SK-N-SH (cell line): ENCODE results near the gene FUT2. TPM values are rescaled to one million over a fixed set of nuclear protein-coding genes. Genes with fewer than 3 reads are reported as not detected.

Experiments
- CTCF ChIA-PET: fragments of 300-600, 350-600 bp; formaldehyde crosslinking; extraction: SDS; loops from one replicate; lab custom pipeline; 2021; lab: Yijun Ruan, JAX
- POLR2A ChIA-PET: fragments of 350-600 bp; sonication (Branson Sonifier 250); formaldehyde crosslinking; extraction: SDS; loops from one replicate; lab custom pipeline; 2020; ENCODE audit warnings: antibody characterized with exemption, inconsistent platforms; lab: Yijun Ruan, JAX
- DNase-seq: peaks from one replicate; pipeline ENCODE4 v3.0.0; 2012
- H2AFZ ChIP-seq: fragments of 200-600 bp; sonication (generic); 2 replicates; pipeline ENCODE4 v1.8.1; 2016; ENCODE audit warnings: antibody characterized with exemption, mild to moderate bottlenecking, low read depth
- H3F3A ChIP-seq: fragments of 200-600 bp; sonication (generic); replicated peaks from 2 replicates; pipeline ENCODE3; 2016; ENCODE audit warnings: antibody characterized with exemption, mild to moderate bottlenecking; ENCODE audit not compliant: insufficient read depth
- H3K27ac ChIP-seq, 2 experiments: fragments of 200-500 bp in 1 of 2; fragments of 200-600 bp in 1 of 2; sonication (Bioruptor generic) in 1 of 2; sonication (generic), shearing (Covaris generic) in 1 of 2; 2 replicates each; pipeline versions ENCODE4 v1.5.1 to v1.6.1; 2014 to 2016; ENCODE audit warnings: low read depth in 2 of 2, inconsistent platforms in 1 of 2, low read length in 1 of 2, mild to moderate bottlenecking in 1 of 2, mixed read lengths in 1 of 2
- H3K27me3 ChIP-seq: fragments of 200-600 bp; sonication (generic), shearing (Covaris generic); 2 replicates; pipeline ENCODE4 v1.6.1; 2016; ENCODE audit warnings: mixed run types; ENCODE audit not compliant: insufficient read depth
- H3K36me3 ChIP-seq, 2 experiments: fragments of 200-500 bp in 1 of 2; fragments of 200-600 bp in 1 of 2; sonication (Bioruptor generic) in 1 of 2; sonication (generic) in 1 of 2; replicated peaks in 1 of 2; 2 replicates each; pipeline versions ENCODE3 to v1.5.1; 2014 to 2016; ENCODE audit warnings: low read length in 1 of 2, mild to moderate bottlenecking in 1 of 2; ENCODE audit not compliant: insufficient read depth in 2 of 2, control insufficient read depth in 1 of 2
- H3K4me1 ChIP-seq, 2 experiments: fragments of 200-500 bp in 1 of 2; fragments of 200-600 bp in 1 of 2; sonication (Bioruptor generic) in 1 of 2; sonication (generic), shearing (Covaris generic) in 1 of 2; 2 replicates each; pipeline versions ENCODE4 v1.5.1 to v1.6.1; 2014 to 2016; ENCODE audit warnings: low read depth in 1 of 2, low read length in 1 of 2, mixed run types in 1 of 2; ENCODE audit not compliant: insufficient read depth in 2 of 2, control insufficient read depth in 1 of 2
- H3K4me2 ChIP-seq: fragments of 200-600 bp; sonication (generic), shearing (Covaris generic); 2 replicates; pipeline ENCODE4 v1.6.1; 2017; ENCODE audit warnings: mixed run types
- H3K4me3 ChIP-seq, 2 experiments: fragments of 200-500 bp in 1 of 2; fragments of 200-600 bp in 1 of 2; sonication (Bioruptor generic) in 1 of 2; sonication (generic), shearing (Covaris generic) in 1 of 2; 2 replicates each; pipeline versions ENCODE4 v1.5.1 to v1.8.1; 2014 to 2016; ENCODE audit warnings: low read depth in 2 of 2, inconsistent platforms in 1 of 2, low read length in 1 of 2, mild to moderate bottlenecking in 1 of 2, mixed read lengths in 1 of 2, moderate library complexity in 1 of 2
- H3K79me2 ChIP-seq: fragments of 200-600 bp; sonication (generic); 2 replicates; pipeline ENCODE4 v1.8.1; 2017; ENCODE audit warnings: mild to moderate bottlenecking; ENCODE audit not compliant: insufficient read depth
- H3K9ac ChIP-seq: fragments of 200-600 bp; sonication (generic); 2 replicates; pipeline ENCODE4 v1.6.1; 2017; ENCODE audit warnings: mixed run types
- H3K9me2 ChIP-seq: fragments of 200-600 bp; sonication (generic); 2 replicates; pipeline ENCODE4 v1.6.1; 2017; ENCODE audit warnings: mixed run types
- H3K9me3 ChIP-seq: fragments of 200-600 bp; sonication (generic); 2 replicates; pipeline ENCODE4 v1.6.1; 2017; ENCODE audit warnings: mixed run types, mild to moderate bottlenecking, moderate library complexity
- H4K20me1 ChIP-seq: fragments of 200-600 bp; sonication (generic); 2 replicates; pipeline ENCODE4 v1.6.1; 2017; ENCODE audit warnings: mild to moderate bottlenecking, mixed run types; ENCODE audit not compliant: insufficient read depth
- EZH2phosphoT487 ChIP-seq: fragments of 200-600 bp; sonication (generic); IDR thresholded peaks from 2 replicates; pipeline ENCODE4 v1.6.1; 2017; ENCODE audit warnings: low read depth, mixed run types, mild to moderate bottlenecking, antibody characterized with exemption, moderate library complexity, borderline replicate concordance
- GABPA ChIP-seq: IDR thresholded peaks from 2 replicates; pipeline ENCODE4 v1.4.0; 2012; ENCODE audit warnings: low read depth, mild to moderate bottlenecking
- GATA2 ChIP-seq: sonication (generic); formaldehyde crosslinking; IDR thresholded peaks from 2 replicates; pipeline ENCODE4 v1.5.0; 2020; ENCODE audit warnings: mild to moderate bottlenecking, missing genetic modification reagents
- MXI1 ChIP-seq: IDR thresholded peaks from 2 replicates; pipeline ENCODE4 v1.6.1; 2012; ENCODE audit warnings: mild to moderate bottlenecking, low read depth, low read length, improper control_type of control experiment
- NFIC ChIP-seq: IDR thresholded peaks from 2 replicates; pipeline ENCODE4 v1.4.0; 2012; ENCODE audit warnings: borderline replicate concordance
- POLR2AphosphoS5 ChIP-seq: IDR thresholded peaks from 2 replicates; pipeline ENCODE4 v1.6.1; 2012; ENCODE audit warnings: low read depth, low read length
- RCOR1 ChIP-seq: fragments of 150-350 bp; IDR thresholded peaks from 2 replicates; pipeline ENCODE4 v1.6.1; 2017; ENCODE audit warnings: antibody characterized with exemption, low read length
- RXRA ChIP-seq: IDR thresholded peaks from 2 replicates; pipeline ENCODE4 v1.4.0; 2012; ENCODE audit warnings: low read depth, mild to moderate bottlenecking, borderline replicate concordance
- TEAD4 ChIP-seq: IDR thresholded peaks from 2 replicates; pipeline ENCODE4 v1.4.0; 2012; ENCODE audit warnings: mild to moderate bottlenecking, borderline replicate concordance; ENCODE audit not compliant: insufficient read depth
- whole genome bisulfite sequencing: methylation state at CpG from one replicate; pipeline ENCODE4 v1.1.6; 2017; ENCODE audit warnings: low lambda C conversion rate; 5-methylcytosine and 5-hydroxymethylcytosine counted together
- polyA plus RNA-seq, 3 experiments: library from polyadenylated mRNA; depleted of rRNA; stranded (reverse); fragments of >200 nt; gene quantifications; 2 replicates each; pipeline ENCODE4 v1.2.3, GENCODE V29; 2012
- TF ChIP-seq, protein P1 (sequence below): IDR thresholded peaks from 2 replicates; pipeline ENCODE4 v1.4.0; 2012; ENCODE audit warnings: low read depth, borderline replicate concordance
- TF ChIP-seq, protein P2 (sequence below): IDR thresholded peaks from 2 replicates; pipeline ENCODE4 v1.6.1; 2012; ENCODE audit warnings: mild to moderate bottlenecking, low read depth, low read length, moderate library complexity
- TF ChIP-seq, protein P3 (sequence below): fragments of 200-600 bp; sonication (generic); IDR thresholded peaks from 2 replicates; pipeline ENCODE4 v1.6.1; 2017; ENCODE audit warnings: antibody characterized with exemption, mild to moderate bottlenecking, moderate library complexity
- TF ChIP-seq, protein P4 (sequence below): IDR thresholded peaks from 2 replicates; pipeline ENCODE4 v1.4.0; 2012; ENCODE audit warnings: low read depth

Gene FUT2
- polyA plus RNA-seq, 1 of the 3 experiments (the other 2 are of a cell fraction) = not detected

DNA sequence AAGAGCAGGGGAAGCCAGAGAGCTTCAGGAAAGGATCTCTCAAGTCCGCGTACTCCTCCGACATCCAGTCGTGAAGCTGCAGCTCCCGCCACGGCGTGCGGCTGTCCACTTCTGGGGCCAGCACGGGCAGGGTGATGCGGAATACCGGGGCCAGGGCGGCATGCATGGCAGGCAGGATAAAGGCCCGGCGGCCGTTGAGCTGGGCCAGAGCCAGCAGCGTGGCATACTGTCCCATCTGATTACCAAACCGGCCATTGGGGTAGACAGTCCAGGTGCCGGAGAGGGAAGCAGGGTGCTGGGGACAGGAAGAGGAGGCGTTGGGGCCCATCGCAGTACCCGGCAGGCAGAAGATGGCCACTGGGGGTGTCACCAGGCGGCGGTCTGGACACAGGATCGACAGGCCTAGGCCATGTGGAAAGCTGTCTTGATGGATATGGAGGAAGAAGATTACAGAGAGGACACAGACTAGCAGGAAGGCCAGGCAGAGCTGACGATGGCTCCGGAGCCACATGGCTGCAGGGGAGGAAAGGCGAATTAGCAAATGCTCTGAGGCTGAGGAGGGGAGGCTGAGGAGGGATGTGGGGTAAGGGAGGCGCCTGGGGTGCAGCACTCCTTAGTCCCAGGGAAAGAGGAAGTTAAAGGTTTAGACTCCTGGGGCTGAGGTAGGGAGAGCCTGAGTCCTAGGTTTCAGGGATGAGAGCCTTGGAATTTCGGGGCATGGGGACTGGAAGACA is 55.2 kb downstream of the FUT2 start:
- no peaks in the 10 kb centered on the region for H4K20me1 ChIP-seq
- H3K4me1 ChIP-seq = peaks cover 0 to 7% of the 10 kb centered on the region in 2 experiments; a peak in 1 of 4 replicates
- H3K4me3 ChIP-seq = no peak overlapping the region
- no peak overlapping the region for H3K4me2 ChIP-seq
- CTCF ChIA-PET = interaction anchor here (0.9 to 1.5 kb wide), 4 partner anchors 12 to 105 kb away, joined by 3 to 5 read pairs (median 4); partner anchors contain the start of gene CA11
- no peak overlapping the region for H3K27ac ChIP-seq
- no peak overlapping the region for H2AFZ ChIP-seq
- WGBS = 86% methylated on average over 21 of the region's 29 CpGs
- no peaks in the 10 kb centered on the region for H3F3A ChIP-seq
- DNase-seq = no peak
- no peak overlapping the region for H3K9ac ChIP-seq
- TF ChIP-seq, protein P1, sequence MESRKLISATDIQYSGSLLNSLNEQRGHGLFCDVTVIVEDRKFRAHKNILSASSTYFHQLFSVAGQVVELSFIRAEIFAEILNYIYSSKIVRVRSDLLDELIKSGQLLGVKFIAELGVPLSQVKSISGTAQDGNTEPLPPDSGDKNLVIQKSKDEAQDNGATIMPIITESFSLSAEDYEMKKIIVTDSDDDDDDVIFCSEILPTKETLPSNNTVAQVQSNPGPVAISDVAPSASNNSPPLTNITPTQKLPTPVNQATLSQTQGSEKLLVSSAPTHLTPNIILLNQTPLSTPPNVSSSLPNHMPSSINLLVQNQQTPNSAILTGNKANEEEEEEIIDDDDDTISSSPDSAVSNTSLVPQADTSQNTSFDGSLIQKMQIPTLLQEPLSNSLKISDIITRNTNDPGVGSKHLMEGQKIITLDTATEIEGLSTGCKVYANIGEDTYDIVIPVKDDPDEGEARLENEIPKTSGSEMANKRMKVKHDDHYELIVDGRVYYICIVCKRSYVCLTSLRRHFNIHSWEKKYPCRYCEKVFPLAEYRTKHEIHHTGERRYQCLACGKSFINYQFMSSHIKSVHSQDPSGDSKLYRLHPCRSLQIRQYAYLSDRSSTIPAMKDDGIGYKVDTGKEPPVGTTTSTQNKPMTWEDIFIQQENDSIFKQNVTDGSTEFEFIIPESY = no peak
- TF ChIP-seq EZH2phosphoT487 = no peak
- TF ChIP-seq NFIC = no peak
- TF ChIP-seq, protein P2, sequence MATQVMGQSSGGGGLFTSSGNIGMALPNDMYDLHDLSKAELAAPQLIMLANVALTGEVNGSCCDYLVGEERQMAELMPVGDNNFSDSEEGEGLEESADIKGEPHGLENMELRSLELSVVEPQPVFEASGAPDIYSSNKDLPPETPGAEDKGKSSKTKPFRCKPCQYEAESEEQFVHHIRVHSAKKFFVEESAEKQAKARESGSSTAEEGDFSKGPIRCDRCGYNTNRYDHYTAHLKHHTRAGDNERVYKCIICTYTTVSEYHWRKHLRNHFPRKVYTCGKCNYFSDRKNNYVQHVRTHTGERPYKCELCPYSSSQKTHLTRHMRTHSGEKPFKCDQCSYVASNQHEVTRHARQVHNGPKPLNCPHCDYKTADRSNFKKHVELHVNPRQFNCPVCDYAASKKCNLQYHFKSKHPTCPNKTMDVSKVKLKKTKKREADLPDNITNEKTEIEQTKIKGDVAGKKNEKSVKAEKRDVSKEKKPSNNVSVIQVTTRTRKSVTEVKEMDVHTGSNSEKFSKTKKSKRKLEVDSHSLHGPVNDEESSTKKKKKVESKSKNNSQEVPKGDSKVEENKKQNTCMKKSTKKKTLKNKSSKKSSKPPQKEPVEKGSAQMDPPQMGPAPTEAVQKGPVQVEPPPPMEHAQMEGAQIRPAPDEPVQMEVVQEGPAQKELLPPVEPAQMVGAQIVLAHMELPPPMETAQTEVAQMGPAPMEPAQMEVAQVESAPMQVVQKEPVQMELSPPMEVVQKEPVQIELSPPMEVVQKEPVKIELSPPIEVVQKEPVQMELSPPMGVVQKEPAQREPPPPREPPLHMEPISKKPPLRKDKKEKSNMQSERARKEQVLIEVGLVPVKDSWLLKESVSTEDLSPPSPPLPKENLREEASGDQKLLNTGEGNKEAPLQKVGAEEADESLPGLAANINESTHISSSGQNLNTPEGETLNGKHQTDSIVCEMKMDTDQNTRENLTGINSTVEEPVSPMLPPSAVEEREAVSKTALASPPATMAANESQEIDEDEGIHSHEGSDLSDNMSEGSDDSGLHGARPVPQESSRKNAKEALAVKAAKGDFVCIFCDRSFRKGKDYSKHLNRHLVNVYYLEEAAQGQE = no peak
- no peak for TF ChIP-seq RXRA
- no peak for TF ChIP-seq GATA2
- TF ChIP-seq, protein P3, sequence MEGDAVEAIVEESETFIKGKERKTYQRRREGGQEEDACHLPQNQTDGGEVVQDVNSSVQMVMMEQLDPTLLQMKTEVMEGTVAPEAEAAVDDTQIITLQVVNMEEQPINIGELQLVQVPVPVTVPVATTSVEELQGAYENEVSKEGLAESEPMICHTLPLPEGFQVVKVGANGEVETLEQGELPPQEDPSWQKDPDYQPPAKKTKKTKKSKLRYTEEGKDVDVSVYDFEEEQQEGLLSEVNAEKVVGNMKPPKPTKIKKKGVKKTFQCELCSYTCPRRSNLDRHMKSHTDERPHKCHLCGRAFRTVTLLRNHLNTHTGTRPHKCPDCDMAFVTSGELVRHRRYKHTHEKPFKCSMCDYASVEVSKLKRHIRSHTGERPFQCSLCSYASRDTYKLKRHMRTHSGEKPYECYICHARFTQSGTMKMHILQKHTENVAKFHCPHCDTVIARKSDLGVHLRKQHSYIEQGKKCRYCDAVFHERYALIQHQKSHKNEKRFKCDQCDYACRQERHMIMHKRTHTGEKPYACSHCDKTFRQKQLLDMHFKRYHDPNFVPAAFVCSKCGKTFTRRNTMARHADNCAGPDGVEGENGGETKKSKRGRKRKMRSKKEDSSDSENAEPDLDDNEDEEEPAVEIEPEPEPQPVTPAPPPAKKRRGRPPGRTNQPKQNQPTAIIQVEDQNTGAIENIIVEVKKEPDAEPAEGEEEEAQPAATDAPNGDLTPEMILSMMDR = no peak
- no peak for TF ChIP-seq TEAD4
- TF ChIP-seq, protein P4, sequence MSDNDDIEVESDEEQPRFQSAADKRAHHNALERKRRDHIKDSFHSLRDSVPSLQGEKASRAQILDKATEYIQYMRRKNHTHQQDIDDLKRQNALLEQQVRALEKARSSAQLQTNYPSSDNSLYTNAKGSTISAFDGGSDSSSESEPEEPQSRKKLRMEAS = no peak
- TF ChIP-seq GABPA = no peak
- TF ChIP-seq RCOR1 = no peak
- TF ChIP-seq POLR2AphosphoS5 = no peak
- no peak for TF ChIP-seq MXI1
- TF ChIP-seq, all 33 proteins: peak for 0
- Histone ChIP-seq H3K27me3 (peaks cover 6% of the 10 kb centered on the region; the same call in 1 of the 2 replicates), H3K79me2 (no peaks in the 10 kb centered on the region), H3K36me3 (no peaks in the 10 kb centered on the region), H3K9me3 (no peaks in the 10 kb centered on the region), H3K9me2 (no peaks in the 10 kb centered on the region)
- POLR2A ChIA-PET = no interaction called here
